ELF-1 (cell line): ENCODE measurements around the gene TBATA.

Experiments used
- DNase-seq: peaks from one replicate; pipeline ENCODE4 v3.0.0-alpha.2; 2016; ENCODE audit warnings: low read depth, low spot score

TBATA gene

GRCh38 chr10:70809011-70809611, 23.9 kb upstream of the TBATA start:
- peak; percentile 67 for DNase-seq

DNA sequence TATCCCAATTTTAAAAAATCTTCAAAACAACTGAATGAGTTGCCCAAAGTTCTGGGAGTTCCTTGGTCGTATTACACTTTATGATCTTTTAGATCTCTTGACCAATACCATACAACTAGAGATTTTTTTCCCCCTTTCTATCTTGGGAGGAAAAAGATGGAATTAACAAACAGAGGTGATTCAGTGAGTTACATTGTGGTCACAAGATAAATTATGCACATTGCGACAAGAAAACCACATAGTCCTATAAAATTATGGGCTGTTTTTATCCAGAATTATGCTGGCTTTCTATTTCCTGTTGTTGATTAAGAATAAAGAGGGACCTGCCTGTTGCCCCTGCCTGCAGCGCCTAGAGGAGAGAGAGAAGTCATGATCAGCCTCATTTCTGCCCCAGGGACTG, 22.4 kb upstream of the TBATA start:
- DNase-seq = no peak

DNA sequence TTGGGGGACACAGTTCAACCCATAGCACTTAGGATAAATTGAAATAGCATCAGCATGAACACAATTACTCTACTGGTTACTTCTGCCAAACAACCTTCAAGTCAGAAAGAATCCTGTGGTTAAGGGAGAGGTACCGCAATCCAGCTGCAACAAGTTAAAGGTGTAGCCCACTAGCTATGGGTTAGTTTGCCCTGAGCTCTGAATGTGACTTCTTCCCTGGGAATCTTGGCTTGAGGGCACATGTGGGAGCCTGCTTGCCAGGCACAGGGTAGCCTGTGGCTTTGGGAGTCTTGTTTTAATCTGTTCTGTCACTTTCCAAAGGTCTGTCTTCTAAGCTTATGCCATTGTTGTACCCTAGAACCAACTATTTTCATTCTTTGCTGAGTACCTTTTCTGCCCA, 21.7 kb upstream of the TBATA start:
- DNase-seq = no peak

DNA sequence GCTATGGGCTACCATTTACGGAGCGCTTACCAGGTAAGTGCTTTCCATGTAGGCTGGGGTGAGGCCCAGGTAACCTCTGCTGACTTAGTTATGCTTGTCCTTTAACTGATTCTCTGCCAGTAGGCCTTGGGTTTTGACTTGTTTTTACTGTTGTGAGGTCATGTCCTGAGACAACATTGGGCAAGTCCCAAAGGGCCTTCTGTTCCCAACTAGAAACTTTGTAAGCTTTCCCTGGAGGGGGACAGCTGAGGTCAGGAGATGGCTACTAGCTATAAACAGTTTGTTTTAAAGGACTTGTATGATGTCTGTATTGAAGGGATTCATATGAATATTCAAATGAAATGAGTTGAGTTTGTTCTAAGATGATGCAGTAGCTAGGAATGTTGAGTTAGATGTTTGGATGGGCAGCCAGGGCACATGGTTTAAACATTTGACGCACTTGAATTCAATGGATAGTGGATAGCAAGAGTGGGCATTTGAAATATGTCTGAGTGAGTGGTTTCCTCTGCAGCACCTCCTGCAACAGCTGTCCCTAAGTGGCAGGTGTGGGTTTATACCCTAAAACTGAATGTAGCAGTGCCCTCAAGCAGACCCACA, 20.5 kb upstream of the TBATA start:
- DNase-seq = no peak

DNA sequence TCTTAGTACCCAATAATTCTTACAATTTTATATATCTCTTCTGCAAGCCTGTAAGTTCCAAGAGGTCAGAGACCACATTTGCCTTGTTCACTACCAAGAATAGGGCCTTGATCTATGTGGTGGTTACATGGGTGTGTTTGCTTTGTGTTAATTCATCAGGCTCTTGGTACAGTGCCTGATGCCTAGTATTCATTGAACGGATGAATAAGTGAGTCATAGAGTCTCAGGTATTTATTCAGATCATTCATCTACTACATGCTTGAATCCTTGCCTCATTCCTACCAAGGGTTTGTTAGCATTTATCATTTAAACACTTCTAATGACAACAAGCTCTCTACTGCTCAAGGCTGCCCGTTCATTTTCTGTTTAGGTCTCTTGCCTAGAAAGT, 19.2 kb upstream of the TBATA start:
- no peak for DNase-seq

DNA sequence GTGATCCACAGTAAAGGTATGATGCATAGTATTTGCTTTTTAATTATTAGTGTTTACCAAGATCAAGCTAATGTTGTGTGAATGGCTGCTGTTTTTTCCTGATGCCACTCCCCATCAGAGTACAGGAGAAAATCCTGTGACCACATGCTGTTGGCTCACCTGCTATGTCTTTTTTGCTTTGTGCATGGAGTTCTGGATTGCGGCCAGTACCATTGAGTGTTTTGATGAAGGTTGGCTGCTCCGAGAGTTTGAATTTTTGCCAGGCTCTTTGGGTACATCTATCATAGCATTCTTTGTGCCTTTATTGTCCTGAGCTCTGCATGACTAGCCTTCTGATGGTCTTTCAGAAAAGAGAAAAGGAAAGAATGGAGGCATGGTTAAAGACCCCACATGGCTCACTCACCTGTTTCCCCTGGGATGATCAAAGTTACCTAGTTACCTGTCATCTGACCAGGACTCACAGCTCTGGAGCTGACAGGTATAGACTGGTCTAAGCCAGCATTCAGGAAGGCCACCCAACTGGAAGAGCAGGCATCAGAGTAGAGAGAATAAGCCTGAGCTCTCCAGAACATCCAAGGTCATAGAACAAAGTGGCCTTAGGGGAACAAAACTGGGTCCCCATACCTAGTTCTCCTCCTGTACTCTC, 18.7 kb upstream of the TBATA start:
- DNase-seq = no peak

DNA sequence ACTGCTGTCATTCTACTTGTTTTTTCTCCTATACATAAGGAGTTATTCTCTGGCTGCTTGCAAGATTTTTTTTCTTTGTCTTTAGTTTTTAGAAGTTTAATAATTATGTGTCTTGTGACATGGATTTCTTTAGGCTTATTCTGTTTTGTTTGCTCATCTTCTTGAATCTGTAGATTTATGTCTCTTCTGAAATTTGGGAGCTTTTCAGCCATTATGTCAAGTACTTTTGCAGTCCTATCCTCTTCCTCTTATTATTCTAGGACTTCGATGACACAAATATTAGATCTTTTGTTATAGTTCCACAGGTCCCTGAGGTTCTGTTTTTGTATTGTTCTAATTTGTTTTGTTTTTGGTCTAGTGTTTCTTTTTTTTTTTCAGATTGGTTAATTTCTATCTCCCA, 16.7 kb upstream of the TBATA start:
- no peak for DNase-seq

DNA sequence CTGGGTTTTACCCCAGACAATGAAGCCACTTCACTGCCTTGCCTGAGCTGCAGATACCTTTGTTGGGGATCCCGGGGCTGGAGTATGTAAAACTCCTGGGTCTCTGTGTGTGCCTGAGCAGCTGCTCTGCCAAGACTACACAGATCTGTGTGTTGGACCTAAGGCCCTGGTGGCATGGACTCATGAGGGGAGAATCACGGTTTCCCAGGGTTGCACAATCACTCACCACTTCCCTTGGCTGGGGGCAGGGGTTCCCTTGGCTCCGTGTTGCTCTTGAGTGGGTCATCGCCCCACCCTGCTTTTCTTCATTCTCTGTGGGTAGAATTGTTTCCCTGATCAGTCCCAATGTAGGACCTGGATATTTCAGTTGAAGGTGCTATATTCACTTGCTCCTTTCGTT, 13.9 kb upstream of the TBATA start:
- DNase-seq = no peak

- no peak for DNase-seq
Observed at GRCh38 chr10:70797840-70798239, 12.7 kb upstream of the TBATA start.

DNA sequence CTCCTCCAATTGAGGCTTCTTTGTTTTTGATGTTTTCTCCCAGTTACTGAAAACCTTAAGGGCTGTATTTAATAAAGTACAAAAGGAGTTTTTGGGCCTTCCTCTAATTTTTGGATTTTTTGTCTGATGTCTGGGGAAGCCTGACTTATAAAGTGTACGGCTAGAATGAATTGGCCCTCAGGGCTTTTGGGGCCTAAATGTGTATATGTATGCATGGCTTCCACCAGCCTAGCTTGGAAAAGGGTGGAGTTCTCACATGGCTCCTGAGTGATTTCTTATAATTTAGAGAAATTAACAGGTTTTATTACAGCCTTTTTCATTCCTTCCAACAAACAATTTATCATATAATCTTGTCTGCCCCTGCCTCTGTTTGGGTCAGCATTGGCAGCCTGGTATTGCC, 10.4 kb upstream of the TBATA start:
- DNase-seq = no peak

DNA sequence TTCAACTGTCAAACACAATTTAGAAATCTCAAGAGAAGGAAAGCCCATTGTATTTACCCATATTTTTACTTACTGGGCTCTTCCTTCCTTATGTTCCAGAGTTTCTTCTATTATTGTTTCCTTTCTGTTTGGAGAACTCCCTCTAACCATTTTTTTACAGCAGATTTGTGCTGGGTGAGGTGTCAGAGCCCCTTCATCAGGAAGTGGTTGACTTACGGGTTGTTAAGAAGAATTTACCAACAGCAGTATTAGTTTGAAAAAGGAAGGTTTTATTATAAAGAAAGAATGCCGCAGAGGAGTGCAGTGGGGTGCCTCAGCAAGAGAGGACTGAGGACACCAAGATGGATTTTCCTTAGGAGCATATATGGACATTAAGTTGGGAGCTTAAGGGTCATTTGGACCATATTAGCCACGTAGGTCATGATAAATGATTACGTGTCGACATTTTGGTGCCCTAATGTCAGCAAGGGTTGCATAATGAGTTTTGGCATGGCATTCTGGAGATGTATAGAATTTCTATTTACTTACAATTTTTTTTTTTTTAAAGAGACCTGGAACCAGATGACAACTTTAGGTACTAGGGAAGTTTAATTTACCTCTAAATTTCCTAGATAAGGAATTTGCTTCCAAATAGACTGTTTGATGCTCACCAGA, 6.3 kb upstream of the TBATA start:
- no peak for DNase-seq

DNA sequence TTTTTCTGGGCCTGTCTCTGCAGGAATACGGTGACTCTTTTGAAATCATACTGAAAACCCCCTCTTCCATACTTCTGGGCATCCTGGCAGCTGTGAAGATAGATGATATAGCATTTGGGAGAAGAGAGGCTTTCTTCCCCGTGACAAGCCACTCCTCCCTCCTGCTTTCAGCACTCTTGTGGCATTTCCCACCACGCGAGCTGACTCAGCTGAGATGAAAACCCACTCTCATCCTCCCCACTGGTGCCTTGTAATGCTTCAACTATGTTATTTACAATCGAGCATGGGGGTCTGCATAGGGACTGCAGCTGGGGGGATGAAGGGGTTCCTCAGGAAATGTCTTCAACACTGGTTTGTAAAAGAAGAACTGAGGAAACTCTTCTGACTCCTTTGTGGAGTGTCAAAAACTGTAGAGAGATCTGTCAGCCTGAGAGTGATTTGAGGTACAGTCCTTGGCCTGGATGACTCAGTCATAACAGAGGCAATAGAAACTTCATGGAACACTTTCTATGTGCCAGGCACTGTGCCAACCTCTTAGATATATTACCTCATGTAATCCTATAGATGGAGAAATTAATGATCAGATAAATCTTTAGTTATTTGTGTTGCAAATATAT, 1.7 kb upstream of the TBATA start:
- no peak for DNase-seq

GRCh38 chr10:70784471-70784870, 706 bp downstream of the TBATA start:
- DNase-seq = no peak

- no peak for DNase-seq
Observed at GRCh38 chr10:70784016-70784415, 1.2 kb downstream of the TBATA start.

DNA sequence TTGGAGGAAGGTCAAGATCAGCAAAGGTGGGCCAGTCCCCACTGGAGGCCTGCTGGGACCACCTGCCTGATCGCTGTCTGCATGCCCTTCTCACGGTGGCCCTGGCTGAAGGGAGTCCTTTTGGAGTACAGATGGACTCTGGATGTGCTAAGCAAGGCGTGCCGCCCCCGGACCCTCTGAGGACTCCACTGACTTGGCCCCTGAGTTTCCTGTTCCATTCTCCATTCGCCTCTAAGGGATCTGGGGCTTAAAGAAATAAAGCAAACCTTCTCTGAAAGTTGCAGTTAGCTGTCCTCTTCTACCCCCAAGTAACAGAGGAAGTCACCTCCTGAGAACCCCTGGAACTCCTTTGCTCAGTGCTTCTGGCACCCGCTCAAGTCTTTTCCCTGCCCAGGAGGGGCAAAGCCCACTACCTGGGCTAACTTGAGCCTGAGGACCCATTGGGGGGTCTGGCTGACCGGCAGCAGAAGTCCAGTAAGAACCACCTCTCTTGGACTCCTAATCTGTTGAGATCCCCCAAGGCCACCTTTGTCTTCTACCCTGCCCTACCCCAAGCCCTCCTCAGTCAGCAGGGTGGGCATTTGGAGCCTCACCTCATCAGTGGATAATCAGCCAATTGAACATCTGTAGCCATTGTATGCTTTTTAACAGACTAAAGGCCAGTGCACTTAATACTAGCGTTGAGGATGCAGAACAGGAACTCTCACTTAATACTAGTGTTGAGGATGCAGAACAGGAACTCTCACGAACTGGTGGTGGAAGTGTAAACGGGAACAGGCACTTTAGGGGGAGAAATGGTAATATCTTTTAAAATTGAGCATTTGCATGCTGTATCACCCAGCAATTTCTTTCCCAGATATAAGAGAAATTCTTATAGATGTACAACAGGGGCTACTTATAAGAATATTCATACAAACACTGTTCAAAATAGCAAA, 2.2 kb downstream of the TBATA start:
- DNase-seq = no peak

DNA sequence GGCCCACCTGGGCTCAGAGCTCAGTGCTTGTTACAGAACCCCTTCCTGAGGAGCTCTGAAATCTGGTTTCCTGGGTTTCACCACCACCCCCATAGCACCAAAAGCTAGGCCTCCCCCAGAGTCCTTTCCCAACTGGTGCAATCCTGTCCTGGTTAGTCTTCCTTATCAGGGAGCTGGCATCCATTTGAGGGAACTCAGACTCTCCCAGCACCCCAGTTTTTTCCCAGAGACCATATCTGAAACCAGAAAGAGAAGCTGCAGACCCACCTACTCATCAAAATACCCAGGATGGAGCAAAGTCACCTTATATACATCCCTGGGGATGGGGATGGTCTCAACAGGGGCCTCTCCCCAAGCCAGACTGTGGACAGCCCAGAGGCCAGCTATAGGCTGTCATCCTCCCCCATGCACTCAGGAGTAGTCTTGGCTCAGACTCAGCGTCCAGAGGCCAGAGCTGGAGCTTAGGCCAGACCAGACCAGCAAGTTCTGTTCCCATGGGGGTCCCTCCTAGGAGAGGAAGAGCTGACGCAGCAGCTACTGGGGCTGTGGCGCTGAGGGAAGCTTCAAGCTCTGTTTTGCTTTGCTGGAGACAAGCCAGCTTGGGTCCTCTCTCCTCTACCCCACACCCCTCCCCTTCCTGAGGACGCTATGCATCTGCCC, 3.0 kb downstream of the TBATA start:
- no peak for DNase-seq

GRCh38 chr10:70781461-70782051, 3.6 kb downstream of the TBATA start:
- no peak for DNase-seq

GRCh38 chr10:70780772-70781171, 4.4 kb downstream of the TBATA start:
- DNase-seq = no peak

DNA sequence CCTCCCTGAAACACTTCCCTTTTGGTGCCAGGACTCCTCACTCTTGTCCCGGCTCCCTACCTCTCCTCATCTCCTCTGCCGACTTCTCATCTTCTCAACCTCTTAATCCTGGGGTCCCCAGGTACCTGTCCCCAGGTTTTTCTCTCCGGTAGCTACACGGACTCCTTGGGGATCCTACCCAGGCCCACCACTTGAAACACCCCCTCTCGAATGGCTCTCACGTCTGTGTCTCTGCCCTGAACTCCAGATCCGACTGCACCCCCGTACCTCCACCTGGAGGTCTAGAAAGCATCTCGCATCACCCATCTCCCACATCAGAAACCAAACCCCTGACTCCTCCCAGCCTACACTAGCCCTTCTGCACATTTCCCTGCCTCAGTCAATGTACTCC, 4.8 kb downstream of the TBATA start:
- no peak for DNase-seq

GRCh38 chr10:70779511-70780369, 5.4 kb downstream of the TBATA start:
- DNase-seq = no peak
